ENCODE results near the gene RTL3.

GRCh38 chrX:78708816-78709215 lies 49.7 kb upstream of the RTL3 start:
- TF ChIP-seq USF2 (IDR thresholded peaks at IDR 0.05; ENCODE audit: low read depth, low read length) (no peak), CTCF (conservative IDR thresholded peaks at IDR 0.05; ENCODE audit: low read depth, low read length) (no peak), RCOR1 (IDR thresholded peaks at IDR 0.05; ENCODE audit: insufficient replicate concordance, low read length) (no peak), RFX5 (IDR thresholded peaks at IDR 0.05; ENCODE audit: low read depth, low read length) (no peak), BHLHE40 (IDR thresholded peaks at IDR 0.05; ENCODE audit: low read depth, low read length) (no peak), POLR2A (IDR thresholded peaks at IDR 0.05; ENCODE audit: low read depth, low read length) (no peak), ELK1 (IDR thresholded peaks at IDR 0.05; ENCODE audit: borderline replicate concordance, low read depth, low read length) (no peak), FOS (IDR thresholded peaks at IDR 0.05; ENCODE audit: low read depth, low read length) (no peak), CEBPB (IDR thresholded peaks at IDR 0.05; ENCODE audit: low read depth, low read length) (no peak), RAD21 (IDR thresholded peaks at IDR 0.05; ENCODE audit: low read length) (no peak), CHD1 (IDR thresholded peaks at IDR 0.05; ENCODE audit: low read depth, low read length) (no peak), SMC3 (IDR thresholded peaks at IDR 0.05; ENCODE audit: low read depth, low read length) (no peak), NFE2L2 (IDR thresholded peaks at IDR 0.05; ENCODE audit: low read depth, low read length) (no peak)

Measured in IMR-90 (cell line).